Mucosa of descending colon (tissue), 3 donors: ENCODE measurements around the gene LYRM9. TPM values are rescaled to one million over a fixed set of nuclear protein-coding genes. Genes with fewer than 3 reads are reported as not detected.

Experiments used
- ATAC-seq: fragments of 200-7000 bp; cut with Tn5 transposase; one replicate; pipeline ENCODE4 v1.9.1; 2020; ENCODE audit warnings: mild to moderate bottlenecking, moderate library complexity
- DNase-seq, 3 donors: peaks; one replicate each; pipeline ENCODE4 v3.0.0-alpha.2; 2020
- H3K36me3 ChIP-seq: fragments of 200-600 bp; one replicate; pipeline ENCODE4 v1.8.0; 2021; ENCODE audit warnings: low read depth, mild to moderate bottlenecking
- H3K4me1 ChIP-seq: fragments of 200-600 bp; one replicate; pipeline ENCODE4 v1.8.0; 2021; ENCODE audit warnings: low read depth, mild to moderate bottlenecking
- H3K4me3 ChIP-seq: fragments of 200-600 bp; one replicate; pipeline ENCODE4 v1.8.0; 2021; ENCODE audit warnings: mild to moderate bottlenecking
- H3K9me3 ChIP-seq: fragments of 200-600 bp; one replicate; pipeline ENCODE4 v1.8.0; 2021; ENCODE audit warnings: mild to moderate bottlenecking
- intact Hi-C, 2 donors: fragments of 100-400 bp; cut with DNase I in 1 of 2; cut with micrococcal nuclease in 1 of 2; formaldehyde crosslinking; loops; one replicate each; pipeline versions ENCODE4 v1.11.0 to v1.11.1; 2022; cut with DNase I, micrococcal nuclease
- total RNA-seq, 3 donors: library from RNA; stranded (reverse); fragmentation: NEBNext Ultra II Directional in 2 of 3; extraction: Animal tissue kit (Norgen Biotek cat#: 25700) in 2 of 3; gene quantifications; one replicate each; pipeline versions ENCODE4 v1.2.1 to v1.2.4, GENCODE V29; 2021 to 2023
- TF ChIP-seq, protein P1 (sequence below): fragments of 200-600 bp; IDR thresholded peaks from one replicate; pipeline ENCODE4 v1.8.0; 2022; ENCODE audit warnings: antibody characterized with exemption, mild to moderate bottlenecking
- donor health status: DM: no; HTN: no; CAD: no; lungs with moderate emphysema.
- donor health status: DM: no; HTN: no; CAD: no.
- donor health status: DM: no; HTN: yes; CAD: no.

Gene LYRM9
- total RNA-seq, 3 donors from 2014 or later: 4.7 to 7.2 (median 6.2) TPM

DNA sequence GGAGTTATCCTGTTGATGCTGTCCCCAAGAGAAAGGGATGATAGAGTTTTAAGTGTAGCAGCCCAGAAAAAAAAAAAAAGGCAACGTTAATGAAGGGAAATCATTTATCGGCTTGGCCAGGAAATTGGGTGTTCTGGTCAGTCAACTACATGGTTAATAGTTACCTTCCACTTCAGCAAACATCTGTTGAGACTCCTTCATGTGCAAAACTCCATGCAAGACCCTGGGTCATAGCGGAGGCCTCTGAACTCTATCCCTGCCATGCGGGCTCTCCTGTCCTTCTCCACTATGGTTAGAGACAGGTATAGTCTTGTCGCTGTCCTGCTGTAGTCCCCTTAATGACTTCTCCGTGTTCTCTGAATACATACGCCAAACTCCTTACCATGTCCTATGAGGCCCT lies 3.5 kb upstream of the LYRM9 start:
- DNase-seq (no peak), ATAC-seq (no peak)
- Histone ChIP-seq H3K4me3 (no peak overlapping the region), H3K36me3 (no peaks in the 10 kb centered on the region), H3K4me1 (peaks cover 6% of the 10 kb centered on the region), H3K9me3 (no peaks in the 10 kb centered on the region)
- TF ChIP-seq, protein P1, sequence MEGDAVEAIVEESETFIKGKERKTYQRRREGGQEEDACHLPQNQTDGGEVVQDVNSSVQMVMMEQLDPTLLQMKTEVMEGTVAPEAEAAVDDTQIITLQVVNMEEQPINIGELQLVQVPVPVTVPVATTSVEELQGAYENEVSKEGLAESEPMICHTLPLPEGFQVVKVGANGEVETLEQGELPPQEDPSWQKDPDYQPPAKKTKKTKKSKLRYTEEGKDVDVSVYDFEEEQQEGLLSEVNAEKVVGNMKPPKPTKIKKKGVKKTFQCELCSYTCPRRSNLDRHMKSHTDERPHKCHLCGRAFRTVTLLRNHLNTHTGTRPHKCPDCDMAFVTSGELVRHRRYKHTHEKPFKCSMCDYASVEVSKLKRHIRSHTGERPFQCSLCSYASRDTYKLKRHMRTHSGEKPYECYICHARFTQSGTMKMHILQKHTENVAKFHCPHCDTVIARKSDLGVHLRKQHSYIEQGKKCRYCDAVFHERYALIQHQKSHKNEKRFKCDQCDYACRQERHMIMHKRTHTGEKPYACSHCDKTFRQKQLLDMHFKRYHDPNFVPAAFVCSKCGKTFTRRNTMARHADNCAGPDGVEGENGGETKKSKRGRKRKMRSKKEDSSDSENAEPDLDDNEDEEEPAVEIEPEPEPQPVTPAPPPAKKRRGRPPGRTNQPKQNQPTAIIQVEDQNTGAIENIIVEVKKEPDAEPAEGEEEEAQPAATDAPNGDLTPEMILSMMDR: no peak
- intact Hi-C loops: no loop called here

DNA sequence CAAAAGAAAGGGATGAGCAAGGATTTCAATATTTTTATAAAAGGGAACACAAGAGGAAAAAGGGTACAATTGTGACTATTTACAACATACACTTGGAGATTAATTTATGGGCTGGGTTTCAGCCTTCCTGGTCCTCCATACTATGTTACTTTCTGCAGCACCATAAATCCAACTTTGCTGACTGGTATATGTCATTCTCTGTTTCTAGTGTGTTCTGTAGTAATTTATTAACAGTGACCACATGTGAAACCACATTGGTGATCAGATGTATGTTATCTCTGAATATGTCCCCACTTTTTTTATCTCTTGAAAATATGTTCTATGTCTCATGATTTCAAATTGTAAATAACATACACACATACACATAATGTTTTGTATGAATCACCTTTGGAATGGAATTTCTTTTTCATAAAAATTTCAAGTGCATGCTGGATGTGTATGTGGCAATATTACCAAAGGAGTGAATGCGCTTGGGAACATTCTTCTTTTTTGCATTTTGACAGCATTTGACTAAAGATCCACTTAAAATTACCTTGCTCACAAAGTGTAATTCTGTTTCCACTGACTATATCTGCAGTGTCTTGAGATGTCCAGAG lies 2.9 kb upstream of the LYRM9 start:
- Histone ChIP-seq H3K36me3 (no peaks in the 10 kb centered on the region), H3K9me3 (no peaks in the 10 kb centered on the region), H3K4me1 (peaks cover 6% of the 10 kb centered on the region), H3K4me3 (no peak overlapping the region)
- intact Hi-C loops: no loop called here
- TF ChIP-seq, protein P1: no peak
- no peak for DNase-seq
- no peak for ATAC-seq

DNA sequence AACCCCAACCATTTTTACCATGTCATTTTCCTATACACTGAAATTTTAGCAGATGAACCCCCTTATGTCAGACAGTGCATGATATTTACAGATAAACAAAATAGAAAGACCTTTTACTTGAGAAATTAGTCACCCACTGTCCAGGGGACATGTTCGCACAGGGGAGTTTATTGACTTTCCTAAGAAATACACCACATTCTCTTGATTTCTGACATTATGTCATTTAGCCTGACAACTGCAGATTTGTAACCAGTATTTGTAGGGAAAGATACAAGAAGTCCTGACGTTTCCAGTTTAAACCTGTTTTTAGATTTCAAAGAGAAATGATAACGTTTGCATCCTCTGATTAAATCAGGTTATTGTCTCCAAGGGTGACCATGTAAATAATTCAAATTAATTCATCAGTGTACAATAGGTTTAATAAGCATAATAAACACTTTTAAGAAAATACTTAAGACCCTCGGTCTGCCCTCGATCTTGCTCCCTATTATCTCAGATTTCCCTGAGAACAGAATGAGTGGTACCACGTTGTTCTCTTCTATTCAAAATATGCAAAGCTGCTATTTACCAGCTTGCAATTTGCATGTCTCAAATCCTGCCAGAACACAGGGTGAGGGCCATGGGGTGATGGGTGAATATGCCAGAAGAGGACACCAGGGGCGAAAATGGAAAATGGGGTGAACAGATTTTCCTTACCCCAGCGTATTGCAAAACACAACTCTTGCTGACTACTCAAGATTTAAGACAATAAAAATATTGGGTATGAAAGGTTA lies 2.1 kb upstream of the LYRM9 start:
- Histone ChIP-seq H3K4me3 (no peak overlapping the region), H3K9me3 (no peaks in the 10 kb centered on the region), H3K36me3 (no peaks in the 10 kb centered on the region), H3K4me1 (peaks cover 6% of the 10 kb centered on the region)
- DNase-seq: no peak
- TF ChIP-seq, protein P1: no peak
- intact Hi-C loops: no loop called here
- no peak for ATAC-seq

DNA sequence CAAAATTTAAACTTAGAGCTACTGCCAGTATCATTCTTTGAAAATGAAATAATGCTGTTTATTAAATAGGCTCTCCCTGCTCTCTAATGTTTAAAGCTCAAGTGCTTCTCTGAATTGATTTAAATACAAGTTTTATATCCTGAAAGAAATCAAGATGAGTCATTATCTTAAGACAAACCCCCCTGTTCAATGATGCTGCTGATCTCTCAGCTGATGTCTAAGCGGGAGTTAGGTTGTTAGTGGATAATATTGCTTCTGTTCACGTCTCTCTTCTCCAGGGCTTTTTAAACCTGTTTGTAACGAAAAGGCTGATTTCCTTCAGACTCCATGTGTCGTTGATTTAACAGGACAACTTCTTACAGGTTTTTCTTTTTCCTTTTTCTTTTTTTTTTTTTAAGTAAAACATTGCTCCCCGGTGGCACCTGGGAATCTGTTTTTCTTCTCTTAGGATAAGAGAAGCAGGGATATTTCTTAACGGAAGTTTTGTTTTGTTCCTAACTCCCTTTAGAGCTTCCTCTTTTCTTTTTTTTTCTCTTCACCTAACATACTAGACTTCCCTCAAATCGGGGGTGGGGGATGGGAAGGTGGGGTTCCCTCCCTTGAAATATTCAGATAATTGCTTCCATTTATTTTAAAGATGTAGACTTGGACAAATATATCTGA lies 807 bp upstream of the LYRM9 start:
- Histone ChIP-seq H3K4me3 (no peak overlapping the region), H3K9me3 (no peaks in the 10 kb centered on the region), H3K4me1 (peaks cover 6% of the 10 kb centered on the region), H3K36me3 (no peaks in the 10 kb centered on the region)
- DNase-seq: no peak
- no peak for ATAC-seq
- TF ChIP-seq, protein P1: no peak
- intact Hi-C loops: no loop called here

DNA sequence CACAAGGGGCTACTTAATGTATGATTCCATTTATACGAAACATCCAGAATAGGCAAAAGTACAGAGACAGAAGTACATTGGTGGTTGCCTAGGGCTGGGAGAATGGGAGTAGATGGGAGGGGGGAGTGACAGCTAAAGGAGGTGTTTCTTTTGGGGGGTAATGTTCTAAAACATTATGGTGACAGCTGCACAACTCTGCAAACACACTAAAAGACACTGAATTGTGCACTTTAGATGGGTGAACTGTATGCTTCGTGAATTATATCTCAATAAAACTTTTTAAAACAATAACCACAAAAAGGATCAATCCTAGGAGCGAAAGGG lies 661 bp downstream of the LYRM9 start:
- TF ChIP-seq, protein P1: no peak
- H3K4me3 ChIP-seq: peak overlapping the region; percentile 37
- H3K4me1 ChIP-seq: peaks cover 6% of the 10 kb centered on the region
- no peaks in the 10 kb centered on the region for H3K36me3 ChIP-seq
- no peak for DNase-seq
- ATAC-seq: no peak
- intact Hi-C loops: no loop called here
- no peaks in the 10 kb centered on the region for H3K9me3 ChIP-seq
